Skeletal muscle tissue (tissue), 4 donors: ENCODE results near the gene HHLA2. TPM values are rescaled to one million over a fixed set of nuclear protein-coding genes. Genes with fewer than 3 reads are reported as not detected.

Experiments used
- H3K27ac ChIP-seq: one replicate; pipeline ENCODE4 v1.7.0; 2013; ENCODE audit warnings: mild to moderate bottlenecking, low read depth, low read length, inconsistent platforms
- H3K27me3 ChIP-seq, 3 donors: one replicate each; pipeline ENCODE4 v1.7.0; 2013; ENCODE audit warnings: low read length in 3 of 3; ENCODE audit not compliant: control insufficient read depth in 3 of 3, insufficient read depth in 3 of 3
- H3K36me3 ChIP-seq, 3 donors: one replicate each; pipeline ENCODE4 v1.7.0; 2013; ENCODE audit warnings: low read length in 3 of 3; ENCODE audit not compliant: control insufficient read depth in 3 of 3, insufficient read depth in 3 of 3
- H3K4me1 ChIP-seq, 3 donors: one replicate each; pipeline ENCODE4 v1.7.0; 2013; ENCODE audit warnings: low read length in 3 of 3, mild to moderate bottlenecking in 3 of 3; ENCODE audit not compliant: control insufficient read depth in 3 of 3, insufficient read depth in 3 of 3
- H3K4me3 ChIP-seq, 3 donors: one replicate each; pipeline ENCODE4 v1.7.0; 2013; ENCODE audit warnings: low read length in 3 of 3
- H3K9ac ChIP-seq, 3 donors: one replicate each; pipeline ENCODE4 v1.7.0; 2013; ENCODE audit warnings: low read length in 3 of 3, mild to moderate bottlenecking in 3 of 3, moderate library complexity in 2 of 3, low read depth in 1 of 3
- H3K9me3 ChIP-seq, 3 donors: one replicate each; pipeline ENCODE4 v1.7.0; 2013; ENCODE audit warnings: low read length in 3 of 3; ENCODE audit not compliant: control insufficient read depth in 3 of 3
- total RNA-seq: library from RNA; depleted of rRNA; stranded (reverse); fragments of >200 nt; gene quantifications from one replicate; pipeline ENCODE4 v1.2.3, GENCODE V29; 2014
- donor health status: Osteomylitis.

HHLA2 gene
- total RNA-seq, 1 donor from 2014 or later: not detected

DNA sequence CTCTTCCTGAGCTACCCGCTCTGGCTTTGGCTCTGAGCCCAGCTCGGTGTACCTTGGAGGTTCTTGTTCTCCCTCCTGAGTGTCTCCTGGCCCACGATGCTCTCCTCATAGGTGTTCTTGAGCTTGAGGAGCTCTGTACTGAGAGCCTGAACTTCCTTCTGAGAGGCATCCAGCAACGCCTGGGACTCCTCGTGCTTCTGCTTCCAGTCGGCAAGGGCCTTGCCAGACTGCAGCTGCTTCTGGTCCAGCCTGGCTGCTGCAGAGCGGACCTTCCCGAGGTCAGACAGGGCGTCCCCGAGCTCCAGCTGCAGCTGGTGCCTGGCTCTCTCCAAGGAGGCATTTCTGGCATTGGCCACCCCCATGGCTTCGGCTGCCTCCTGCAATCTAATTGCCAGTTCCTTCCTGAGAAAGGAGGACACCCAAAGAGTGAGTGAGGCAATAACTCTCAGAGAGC is 114.2 kb downstream of the HHLA2 start:
- Histone ChIP-seq H3K9me3 (no peaks in the 10 kb centered on the region), H3K27me3 (no peaks in the 10 kb centered on the region), H3K9ac (no peak overlapping the region), H3K4me3 (no peak overlapping the region), H3K36me3 (no peaks in the 10 kb centered on the region), H3K4me1 (peaks cover 0 to 3% (median 0%) of the 10 kb centered on the region in 3 donors), H3K27ac (no peak overlapping the region)

DNA sequence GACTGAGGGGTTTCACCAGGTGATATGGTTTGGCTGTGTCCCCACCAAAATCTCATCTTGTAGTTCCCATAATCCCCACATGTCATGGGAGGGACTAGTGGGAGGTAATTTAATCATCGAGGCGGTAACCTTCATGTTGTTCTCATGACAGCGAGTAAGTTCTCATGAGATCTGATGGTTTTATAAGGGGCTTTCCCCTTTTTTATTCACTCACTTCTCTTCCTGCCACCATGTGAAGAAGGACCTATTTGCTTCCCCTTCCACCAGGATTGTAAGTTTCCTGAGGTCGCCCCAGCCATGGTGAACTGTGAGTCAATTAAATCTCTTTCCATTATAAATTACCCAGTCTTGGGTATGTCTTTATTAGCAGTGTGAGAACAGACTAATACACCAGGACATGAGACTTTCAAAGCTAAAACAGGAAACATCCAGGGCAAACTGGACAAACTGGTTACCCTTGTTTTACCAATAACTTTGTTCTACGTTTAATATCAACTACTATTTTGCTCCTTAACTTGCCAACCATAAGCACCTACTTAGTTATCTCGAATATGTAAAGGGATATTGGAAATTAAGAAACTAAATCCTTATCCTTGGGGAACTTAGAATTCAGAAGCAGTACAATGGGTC is 115.9 kb downstream of the HHLA2 start:
- no peak overlapping the region for H3K9ac ChIP-seq
- H3K9me3 ChIP-seq: no peaks in the 10 kb centered on the region
- no peak overlapping the region for H3K27ac ChIP-seq
- no peaks in the 10 kb centered on the region for H3K27me3 ChIP-seq
- H3K4me1 ChIP-seq: peaks cover 0 to 3% (median 0%) of the 10 kb centered on the region in 3 donors
- H3K4me3 ChIP-seq: no peak overlapping the region
- H3K36me3 ChIP-seq: no peaks in the 10 kb centered on the region

DNA sequence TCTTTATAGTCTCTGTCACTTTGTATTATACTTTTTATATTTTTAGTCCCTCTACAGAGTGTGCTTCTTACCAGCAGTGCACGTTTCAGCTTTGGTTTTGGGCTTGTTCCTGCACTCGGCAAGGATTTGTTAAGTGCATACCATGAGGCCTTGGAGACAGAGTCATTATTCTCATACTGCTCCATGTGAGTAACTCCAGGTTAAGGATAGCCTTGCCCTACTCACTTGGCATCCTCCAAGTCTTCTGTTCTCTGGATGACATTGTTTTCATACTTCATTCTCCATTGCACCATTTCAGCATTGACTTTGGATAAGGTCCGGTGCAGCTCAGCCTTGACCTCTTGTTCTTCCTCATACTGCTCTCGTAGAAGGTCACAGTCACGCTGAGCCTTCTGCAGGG is 117.7 kb downstream of the HHLA2 start:
- Histone ChIP-seq H3K4me1 (peaks cover 0 to 3% (median 0%) of the 10 kb centered on the region in 3 donors), H3K9me3 (no peaks in the 10 kb centered on the region), H3K27ac (no peak overlapping the region), H3K9ac (no peak overlapping the region), H3K36me3 (no peaks in the 10 kb centered on the region), H3K4me3 (no peak overlapping the region), H3K27me3 (no peaks in the 10 kb centered on the region)

DNA sequence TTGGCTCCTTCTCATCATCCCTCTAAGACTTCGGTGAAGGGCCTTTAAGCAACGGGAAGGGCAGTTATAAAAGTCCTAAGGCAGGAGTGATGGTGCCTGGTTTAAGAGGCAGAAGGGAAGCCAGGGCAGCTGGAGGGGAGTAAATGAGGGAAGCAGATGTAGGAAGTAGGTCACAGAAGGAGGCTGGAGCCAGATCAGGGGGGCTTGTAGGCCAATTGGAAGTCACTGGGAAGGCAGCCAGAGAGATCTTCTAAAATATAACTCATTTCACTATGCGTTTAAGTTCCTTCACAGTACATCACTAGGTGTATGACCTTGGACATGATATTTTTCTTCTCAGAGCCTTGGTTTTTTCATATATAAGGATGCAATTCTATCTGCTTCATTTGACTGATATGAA is 119.3 kb downstream of the HHLA2 start:
- Histone ChIP-seq H3K27me3 (no peaks in the 10 kb centered on the region), H3K9ac (no peak overlapping the region), H3K9me3 (no peaks in the 10 kb centered on the region), H3K36me3 (no peaks in the 10 kb centered on the region), H3K27ac (no peak overlapping the region), H3K4me3 (no peak overlapping the region), H3K4me1 (peaks cover 0 to 3% (median 0%) of the 10 kb centered on the region in 3 donors)

DNA sequence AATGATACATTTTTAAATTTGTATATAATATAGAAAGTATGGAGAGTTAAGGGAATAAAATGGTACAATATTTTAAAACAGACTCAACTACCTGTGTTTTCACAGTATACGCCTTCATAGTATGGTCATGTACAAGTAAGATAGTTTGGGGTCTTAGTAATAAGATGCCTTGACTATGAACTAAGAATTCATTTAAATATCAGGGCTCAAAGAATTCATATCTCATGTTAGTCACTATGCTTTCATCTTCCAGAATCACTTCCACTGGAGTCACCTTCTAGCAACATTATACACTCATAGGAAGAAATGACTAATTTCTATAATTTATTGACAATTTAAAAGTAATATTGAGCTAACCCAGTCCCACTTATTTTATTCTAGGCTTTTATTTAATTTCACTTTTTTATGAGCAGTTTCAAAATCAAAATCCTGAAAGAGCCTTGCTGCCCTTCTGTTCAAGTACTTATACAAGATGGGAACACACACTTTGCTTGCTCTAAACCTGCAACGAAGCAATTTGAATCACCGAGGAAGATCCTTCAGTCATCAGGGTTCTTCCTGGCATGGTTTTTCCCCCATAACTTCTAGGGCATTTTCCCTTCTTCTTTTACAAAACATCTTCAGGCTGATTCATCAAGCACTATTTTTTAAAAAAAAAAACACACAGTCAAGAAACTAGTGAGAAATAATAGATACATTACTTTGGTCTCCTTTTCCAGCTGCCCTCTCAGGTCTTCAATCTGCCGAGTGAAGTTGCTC is 119.9 kb downstream of the HHLA2 start:
- Histone ChIP-seq H3K27me3 (no peaks in the 10 kb centered on the region), H3K9me3 (no peaks in the 10 kb centered on the region), H3K4me1 (peaks cover 0 to under 1% (median 0%) of the 10 kb centered on the region in 3 donors), H3K4me3 (no peak overlapping the region), H3K27ac (no peak overlapping the region), H3K36me3 (no peaks in the 10 kb centered on the region), H3K9ac (no peak overlapping the region)

DNA sequence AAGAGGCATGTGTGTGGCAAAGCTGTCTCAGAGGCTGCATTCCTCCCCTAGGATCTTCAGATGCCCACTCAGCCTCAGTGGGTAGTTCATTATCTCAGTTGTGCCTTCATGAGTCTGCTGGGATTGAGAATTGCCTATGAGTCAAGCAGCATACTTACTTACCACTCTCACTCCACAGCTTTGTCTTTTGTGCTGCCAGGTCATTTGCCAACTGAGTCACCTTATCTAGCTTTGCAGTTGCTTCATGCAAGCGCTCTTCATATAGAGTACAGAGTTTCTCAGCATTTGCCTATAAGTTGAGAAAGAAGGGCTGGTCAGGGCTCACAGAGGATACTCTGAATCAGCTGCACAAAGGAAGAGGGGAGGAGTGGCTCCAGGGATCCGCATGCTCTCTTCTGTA is 124.6 kb downstream of the HHLA2 start:
- Histone ChIP-seq H3K36me3 (no peaks in the 10 kb centered on the region), H3K9me3 (no peaks in the 10 kb centered on the region), H3K27ac (no peak overlapping the region), H3K27me3 (no peaks in the 10 kb centered on the region), H3K9ac (no peak overlapping the region), H3K4me1 (no peaks in the 10 kb centered on the region), H3K4me3 (no peak overlapping the region)

Other genes with a start within 250 kb of the HHLA2 start
- gene CD47, start 205.5 kb upstream of the HHLA2 start, total RNA-seq: 52.7 TPM
- gene IFT57, start 74.1 kb upstream of the HHLA2 start, total RNA-seq: 11.5 TPM
- gene MYH15, start 214.0 kb downstream of the HHLA2 start, total RNA-seq: 0.52 TPM